ENCODE results near the gene AK8.

- TF ChIP-seq, protein P1, sequence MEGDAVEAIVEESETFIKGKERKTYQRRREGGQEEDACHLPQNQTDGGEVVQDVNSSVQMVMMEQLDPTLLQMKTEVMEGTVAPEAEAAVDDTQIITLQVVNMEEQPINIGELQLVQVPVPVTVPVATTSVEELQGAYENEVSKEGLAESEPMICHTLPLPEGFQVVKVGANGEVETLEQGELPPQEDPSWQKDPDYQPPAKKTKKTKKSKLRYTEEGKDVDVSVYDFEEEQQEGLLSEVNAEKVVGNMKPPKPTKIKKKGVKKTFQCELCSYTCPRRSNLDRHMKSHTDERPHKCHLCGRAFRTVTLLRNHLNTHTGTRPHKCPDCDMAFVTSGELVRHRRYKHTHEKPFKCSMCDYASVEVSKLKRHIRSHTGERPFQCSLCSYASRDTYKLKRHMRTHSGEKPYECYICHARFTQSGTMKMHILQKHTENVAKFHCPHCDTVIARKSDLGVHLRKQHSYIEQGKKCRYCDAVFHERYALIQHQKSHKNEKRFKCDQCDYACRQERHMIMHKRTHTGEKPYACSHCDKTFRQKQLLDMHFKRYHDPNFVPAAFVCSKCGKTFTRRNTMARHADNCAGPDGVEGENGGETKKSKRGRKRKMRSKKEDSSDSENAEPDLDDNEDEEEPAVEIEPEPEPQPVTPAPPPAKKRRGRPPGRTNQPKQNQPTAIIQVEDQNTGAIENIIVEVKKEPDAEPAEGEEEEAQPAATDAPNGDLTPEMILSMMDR (IDR thresholded peaks at IDR 0.05) = no peak
- TF ChIP-seq POLR2A (IDR thresholded peaks at IDR 0.05) = no peak
- TF ChIP-seq POLR2AphosphoS5 (IDR thresholded peaks at IDR 0.05) = no peak
Observed at GRCh38 chr9:132789719-132790118, 88.4 kb downstream of the AK8 start.
